ENCODE results near the gene STK39.

DNA sequence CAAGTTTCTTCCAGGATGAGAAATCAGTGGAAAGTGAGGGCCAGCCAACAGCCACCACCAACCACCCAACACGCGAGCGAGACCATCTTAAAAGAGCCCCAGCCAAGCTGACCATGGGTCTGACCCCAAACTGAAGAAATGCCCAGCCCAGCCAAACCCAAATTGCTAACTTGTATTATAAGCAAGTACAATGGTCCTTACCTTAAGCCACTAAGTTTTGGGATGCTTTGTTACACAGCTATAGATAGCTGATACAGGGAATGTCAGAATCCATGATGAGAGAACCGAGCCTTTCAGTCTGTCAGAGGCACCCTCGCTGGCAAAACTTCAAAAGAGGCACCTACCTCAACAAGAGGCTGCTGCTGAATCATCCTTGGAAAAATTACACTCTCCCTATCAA lies 17.0 kb downstream of the STK39 start:
- TF ChIP-seq, protein P1, sequence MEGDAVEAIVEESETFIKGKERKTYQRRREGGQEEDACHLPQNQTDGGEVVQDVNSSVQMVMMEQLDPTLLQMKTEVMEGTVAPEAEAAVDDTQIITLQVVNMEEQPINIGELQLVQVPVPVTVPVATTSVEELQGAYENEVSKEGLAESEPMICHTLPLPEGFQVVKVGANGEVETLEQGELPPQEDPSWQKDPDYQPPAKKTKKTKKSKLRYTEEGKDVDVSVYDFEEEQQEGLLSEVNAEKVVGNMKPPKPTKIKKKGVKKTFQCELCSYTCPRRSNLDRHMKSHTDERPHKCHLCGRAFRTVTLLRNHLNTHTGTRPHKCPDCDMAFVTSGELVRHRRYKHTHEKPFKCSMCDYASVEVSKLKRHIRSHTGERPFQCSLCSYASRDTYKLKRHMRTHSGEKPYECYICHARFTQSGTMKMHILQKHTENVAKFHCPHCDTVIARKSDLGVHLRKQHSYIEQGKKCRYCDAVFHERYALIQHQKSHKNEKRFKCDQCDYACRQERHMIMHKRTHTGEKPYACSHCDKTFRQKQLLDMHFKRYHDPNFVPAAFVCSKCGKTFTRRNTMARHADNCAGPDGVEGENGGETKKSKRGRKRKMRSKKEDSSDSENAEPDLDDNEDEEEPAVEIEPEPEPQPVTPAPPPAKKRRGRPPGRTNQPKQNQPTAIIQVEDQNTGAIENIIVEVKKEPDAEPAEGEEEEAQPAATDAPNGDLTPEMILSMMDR (IDR thresholded peaks at IDR 0.05; ENCODE audit: borderline replicate concordance, extremely low read depth, low read length, poor library complexity, severe bottlenecking): no peak
- no peak for TF ChIP-seq EZH2 (IDR thresholded peaks at IDR 0.05; ENCODE audit: borderline replicate concordance, low read depth, low read length, severe bottlenecking)
